K562 (cell line): ENCODE data around the gene AP2A2. TPM values are rescaled to one million over a fixed set of nuclear protein-coding genes. Genes with fewer than 3 reads are reported as not detected.

Source experiments
- ATAC-seq: fragments of 200-7000 bp; cut with Tn5 transposase; 3 replicates; pipeline ENCODE4 v1.9.1; 2020; ENCODE audit warnings: moderate library complexity
- BruUV-seq: library from RNA; stranded (reverse); fragments of 400-500 nt; replicated peaks from 2 replicates; lab custom pipeline; 2021; lab: Mats Ljungman, UMichigan
- CTCF ChIA-PET: fragments of 300-600 bp; formaldehyde crosslinking; extraction: SDS; loops from one replicate; lab custom pipeline; 2021; ENCODE audit warnings: low intra/inter-chr PET ratio; lab: Yijun Ruan, JAX
- POLR2A ChIA-PET: fragments of 300-600, 350-650 bp; sonication (Branson Sonifier 250); formaldehyde crosslinking; extraction: SDS; loops from one replicate; lab custom pipeline; 2021; ENCODE audit warnings: antibody characterized with exemption, inconsistent platforms; lab: Yijun Ruan, JAX
- DNase-seq, 4 experiments: peaks; one replicate each; pipeline versions ENCODE4 v3.0.0 to v3.0.0-alpha.2; 2011 to 2018; ENCODE audit warnings: low spot score in 3 of 4, mixed read lengths in 3 of 4; ENCODE audit errors: extremely low read depth in 1 of 4
- FAIRE-seq: peaks from 2 replicates; lab custom pipeline; 2011; peaks lifted over from hg19 to GRCh38; lab: Jason Lieb, UNC
- H2AFZ ChIP-seq: 2 replicates; pipeline ENCODE4 v1.6.0; 2011; ENCODE audit warnings: low read depth, low read length, control low read depth, inconsistent platforms
- H3K27ac ChIP-seq: fragments of 200-600 bp; 3 replicates; pipeline ENCODE4 v1.8.0; 2011; ENCODE audit warnings: low read depth, mild to moderate bottlenecking, control low read depth, inconsistent platforms, low read length, moderate library complexity, mixed read lengths; ENCODE audit errors: extremely low read depth
- H3K27me3 ChIP-seq, 2 experiments: fragments of 300-600 bp in 1 of 2; 2 replicates in 1 of 2; 3 replicates in 1 of 2; pipeline versions ENCODE4 v1.6.0 to v1.8.0; 2011; ENCODE audit warnings: inconsistent platforms in 2 of 2, low read length in 2 of 2, mild to moderate bottlenecking in 1 of 2, mixed read lengths in 1 of 2, moderate library complexity in 1 of 2; ENCODE audit not compliant: control insufficient read depth in 2 of 2, insufficient read depth in 2 of 2
- H3K36me3 ChIP-seq: fragments of 300-600 bp; 3 replicates; pipeline ENCODE4 v1.8.0; 2011; ENCODE audit warnings: mild to moderate bottlenecking, low read length, inconsistent platforms; ENCODE audit not compliant: control insufficient read depth, insufficient read depth
- H3K4me1 ChIP-seq, 2 experiments: fragments of 200-600 bp in 1 of 2; replicated peaks in 1 of 2; 2 replicates in 1 of 2; 3 replicates in 1 of 2; pipeline versions ENCODE4 v1.5.1 to v1.8.0; 2011; ENCODE audit warnings: inconsistent platforms in 2 of 2, low read length in 2 of 2, mild to moderate bottlenecking in 1 of 2, mixed read lengths in 1 of 2, moderate library complexity in 1 of 2; ENCODE audit not compliant: control insufficient read depth in 2 of 2, insufficient read depth in 2 of 2
- H3K4me2 ChIP-seq: 2 replicates; pipeline ENCODE4 v1.6.1; 2011; ENCODE audit warnings: low read length, control low read depth, inconsistent platforms, mixed read lengths; ENCODE audit not compliant: insufficient read depth
- H3K4me3 ChIP-seq: fragments of 200-600 bp; sonication (generic), shearing (Covaris generic); 2 replicates; pipeline ENCODE4 v1.5.1; 2016; ENCODE audit warnings: control low read depth, inconsistent platforms
- H3K79me2 ChIP-seq: fragments of 200-600 bp; 3 replicates; pipeline ENCODE4 v1.8.0; 2011; ENCODE audit warnings: low read length, inconsistent platforms; ENCODE audit not compliant: control insufficient read depth, insufficient read depth
- H3K9ac ChIP-seq, 2 experiments: 2 replicates each; pipeline versions ENCODE4 v1.6.0 to v1.6.1; 2011; ENCODE audit warnings: low read depth in 2 of 2, low read length in 2 of 2, control low read depth in 1 of 2, inconsistent platforms in 1 of 2, mild to moderate bottlenecking in 1 of 2, mixed read lengths in 1 of 2; ENCODE audit not compliant: insufficient read depth in 1 of 2
- H3K9me1 ChIP-seq: one replicate; pipeline ENCODE4 v1.6.0; 2011; ENCODE audit warnings: inconsistent platforms, mild to moderate bottlenecking, low read length, moderate library complexity; ENCODE audit not compliant: control insufficient read depth, insufficient read depth
- H3K9me3 ChIP-seq: replicated peaks from 2 replicates; pipeline ENCODE4 v1.5.1; 2011; ENCODE audit warnings: low read depth, low read length, inconsistent platforms; ENCODE audit not compliant: control insufficient read depth, insufficient read depth
- H4K20me1 ChIP-seq: replicated peaks from 2 replicates; pipeline ENCODE4 v1.6.1; 2011; ENCODE audit warnings: low read length, inconsistent platforms, mixed read lengths; ENCODE audit not compliant: control insufficient read depth, insufficient read depth
- CBX2 ChIP-seq: fragments of 200-600 bp; sonication (generic); IDR thresholded peaks from one replicate; pipeline ENCODE4 v1.6.1; 2012; ENCODE audit warnings: mild to moderate bottlenecking, low read length, inconsistent platforms; ENCODE audit not compliant: insufficient read depth, poor library complexity, severe bottlenecking
- DNMT1 ChIP-seq: fragments of 450-650 bp; IDR thresholded peaks from 2 replicates; pipeline ENCODE4 v1.6.1; 2016; ENCODE audit warnings: antibody characterized with exemption, mild to moderate bottlenecking
- EWSR1 ChIP-seq: fragments of 450-650 bp; IDR thresholded peaks from 2 replicates; pipeline ENCODE4 v1.6.1; 2018; ENCODE audit warnings: borderline replicate concordance, mild to moderate bottlenecking, low read depth, moderate library complexity; ENCODE audit not compliant: partially characterized antibody
- HCFC1 ChIP-seq: IDR thresholded peaks from 2 replicates; pipeline ENCODE4 v1.6.1; 2012; ENCODE audit warnings: low read depth, low read length, improper control_type of control experiment
- NCOA4 ChIP-seq: fragments of 450-650 bp; IDR thresholded peaks from 2 replicates; pipeline ENCODE4 v1.6.1; 2018; ENCODE audit warnings: mild to moderate bottlenecking; ENCODE audit not compliant: partially characterized antibody
- NCOR1 ChIP-seq: fragments of 450-650 bp; IDR thresholded peaks from 2 replicates; pipeline ENCODE4 v1.6.1; 2016; ENCODE audit warnings: mild to moderate bottlenecking, moderate library complexity
- POU5F1 ChIP-seq: fragments of 150-350 bp; IDR thresholded peaks from 2 replicates; pipeline ENCODE4 v1.6.1; 2014; ENCODE audit warnings: borderline replicate concordance, low read length, low read depth, mild to moderate bottlenecking; ENCODE audit not compliant: partially characterized antibody
- PRPF4 ChIP-seq: fragments of 200-400 bp; formaldehyde crosslinking; IDR thresholded peaks from one replicate; pipeline ENCODE4 v1.6.1; 2017; ENCODE audit warnings: low read length, low read depth, mild to moderate bottlenecking; ENCODE audit not compliant: insufficient read depth, poor library complexity, severe bottlenecking
- PTBP1 ChIP-seq: fragments of 200-400 bp; formaldehyde crosslinking; IDR thresholded peaks from 2 replicates; pipeline ENCODE4 v1.6.1; 2017; ENCODE audit warnings: low read depth, low read length
- RBBP5 ChIP-seq: fragments of 200-600 bp; sonication (generic); IDR thresholded peaks from 2 replicates; pipeline ENCODE4 v1.6.1; 2012; ENCODE audit warnings: borderline replicate concordance, mild to moderate bottlenecking, low read length, control low read depth, inconsistent platforms; ENCODE audit not compliant: insufficient read depth, poor library complexity, severe bottlenecking
- RCOR1 ChIP-seq, 2 experiments: IDR thresholded peaks; 2 replicates each; pipeline ENCODE4 v1.6.1; 2012; ENCODE audit warnings: low read depth in 2 of 2, low read length in 2 of 2, borderline replicate concordance in 1 of 2, improper control_type of control experiment in 1 of 2
- ZNF12 ChIP-seq: sonication (generic); formaldehyde crosslinking; IDR thresholded peaks from 2 replicates; pipeline ENCODE4 v1.4.0; 2020; ENCODE audit warnings: mild to moderate bottlenecking, missing genetic modification reagents
- ZNF354B ChIP-seq: fragments of 250-450 bp; sonication (Bioruptor Pico); IDR thresholded peaks from 2 replicates; pipeline ENCODE4 v1.4.0; 2020
- ZNF695 ChIP-seq: fragments of 450-650 bp; formaldehyde crosslinking; IDR thresholded peaks from 2 replicates; pipeline ENCODE4 v1.4.0; 2020; ENCODE audit warnings: mild to moderate bottlenecking, moderate library complexity
- ZNF717 ChIP-seq: fragments of 250-450 bp; sonication (Bioruptor Pico); IDR thresholded peaks from 2 replicates; pipeline ENCODE4 v1.5.0; 2021
- WGBS: fragments of 100-300 bp; shearing (Covaris generic); methylation state at CpG from one replicate; pipeline ENCODE4 v1.1.6; 2016; ENCODE audit warnings: low coverage, mixed read lengths; ENCODE audit not compliant: insufficient coverage; ENCODE audit errors: missing lambda C conversion rate; 5-methylcytosine and 5-hydroxymethylcytosine counted together
- in situ Hi-C: fragments of 300-500 bp; cut with MboI; formaldehyde crosslinking; loops from 4 replicates; pipeline ENCODE4 v1.15.0; 2018; ENCODE audit warnings: inconsistent platforms, mixed read lengths
- intact Hi-C: fragments of 100-400 bp; cut with micrococcal nuclease; formaldehyde crosslinking; loops from 2 replicates; pipeline ENCODE4 v1.14.2; 2022
- polyA plus RNA-seq, 8 experiments: library from polyadenylated mRNA; depleted of rRNA in 4 of 8; stranded (reverse) in 5 of 8; unstranded in 3 of 8; fragments of >200 nt; fragmentation: Nextera tagmentation in 2 of 8; fragmentation: Illumina TruSeq in 1 of 8; extraction: Ambion mirVana in 2 of 8; extraction: Trizol in 1 of 8; gene quantifications; 2 replicates each; pipeline versions ENCODE4 v1.2.1 to v1.2.3, GENCODE V29; 2011 to 2014; ENCODE audit warnings: inconsistent platforms in 1 of 8, missing spikeins in 1 of 8
- total RNA-seq, 7 experiments: library from RNA; depleted of rRNA in 6 of 7; stranded (reverse); fragments of >200 nt in 6 of 7; fragmentation: Illumina TruSeq in 2 of 7; extraction: Trizol in 2 of 7; gene quantifications; 2 replicates each; pipeline versions ENCODE4 v1.2.1 to v1.2.3, GENCODE V29; 2011 to 2021; ENCODE audit warnings: low replicate concordance in 1 of 7
- TF ChIP-seq, protein P1 (sequence below): sonication (generic); formaldehyde crosslinking; IDR thresholded peaks from 2 replicates; pipeline ENCODE4 v1.8.0; 2022; ENCODE audit warnings: mild to moderate bottlenecking, missing genetic modification reagents

AP2A2 gene
- total and polyA plus RNA-seq, 9 of the 15 experiments (the other 6 are each of a cell fraction or from before 2014, with no cell fraction given) = 0.69 to 41.7 (median 15.2) TPM

- H3K4me3 ChIP-seq = no peak overlapping the region
- H3K4me2 ChIP-seq = no peak overlapping the region
- H3K36me3 ChIP-seq = no peaks in the 10 kb centered on the region
- no peak overlapping the region for H3K9ac ChIP-seq
- H4K20me1 ChIP-seq = peaks cover 10% of the 10 kb centered on the region; the same call in 1 of the 2 replicates
- ATAC-seq = no peak
- H3K79me2 ChIP-seq = no peaks in the 10 kb centered on the region
- no peaks in the 10 kb centered on the region for H3K9me1 ChIP-seq
- peaks cover 0 to 78% of the 10 kb centered on the region in 2 experiments; a peak in 2 of 5 replicates for H3K4me1 ChIP-seq
- in situ Hi-C loops = no loop called here
- TF ChIP-seq ZNF717 (CRISPR knock-in tag) (no peak), DNMT1 (no peak), PRPF4 (no peak), RBBP5 (no peak), CBX2 (no peak), HCFC1 (no peak), PTBP1 (no peak), EWSR1 (no peak), NCOR1 (no peak), NCOA4 (no peak), ZNF695 (CRISPR knock-in tag) (no peak), RCOR1 (IDR thresholded peaks at IDR 0.05; ENCODE audit: borderline replicate concordance in 1 of 2, low read depth in 2 of 2, low read length in 2 of 2) (no peak), POU5F1 (no peak), ZNF12 (CRISPR knock-in tag) (no peak), ZNF354B (CRISPR knock-in tag) (no peak)
- TF ChIP-seq, protein P1, sequence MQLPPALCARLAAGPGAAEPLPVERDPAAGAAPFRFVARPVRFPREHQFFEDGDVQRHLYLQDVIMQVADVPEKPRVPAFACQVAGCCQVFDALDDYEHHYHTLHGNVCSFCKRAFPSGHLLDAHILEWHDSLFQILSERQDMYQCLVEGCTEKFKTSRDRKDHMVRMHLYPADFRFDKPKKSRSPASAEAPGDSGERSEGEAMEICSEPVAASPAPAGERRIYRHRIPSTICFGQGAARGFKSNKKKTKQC (CRISPR knock-in tag) = no peak
- CTCF ChIA-PET = no interaction called here
- POLR2A ChIA-PET = no interaction called here
- 35% methylated on average over 12 of the region's 12 CpGs for WGBS
- no peak overlapping the region for H3K27ac ChIP-seq
- FAIRE-seq = peak; percentile 23
- H2AFZ ChIP-seq = no peak overlapping the region
- H3K27me3 ChIP-seq = peaks cover 9 to 59% of the 10 kb centered on the region in 2 experiments; a peak in 4 of 5 replicates
- no TSS peak for BruUV-seq
- DNase-seq = no peak
- H3K9me3 ChIP-seq = no peaks in the 10 kb centered on the region
- intact Hi-C loops = no loop called here
These were observed 106.7 kb downstream of the AP2A2 start for GRCh38 chr11:1032310-1032891.
